ENCODE results near the gene DENND4B.
A peak's percentile ranks its signal among the peaks of the same experiment; 100 is the strongest.

The DENND4B gene

DNA sequence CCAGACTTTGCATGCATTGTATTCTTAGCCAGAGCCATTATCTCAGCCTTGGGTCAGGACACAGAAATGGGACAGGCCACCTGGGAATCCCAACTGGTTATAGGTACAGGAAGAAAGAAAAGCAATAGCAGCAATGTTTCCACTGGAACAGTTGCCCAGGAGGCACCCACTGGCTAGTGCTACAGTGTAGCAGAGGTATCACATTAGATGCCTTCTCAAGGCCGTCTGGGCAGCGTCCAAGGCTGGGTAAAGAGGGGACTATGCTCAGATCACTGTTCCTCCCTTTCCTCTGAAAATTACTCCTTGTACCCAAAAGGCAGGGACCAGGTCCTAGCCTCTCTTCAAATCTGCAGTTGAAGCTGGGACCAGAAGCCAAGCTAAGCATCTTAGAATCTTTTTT is 23.8 kb upstream of the DENND4B start:
- DNase-seq = no peak

DNA sequence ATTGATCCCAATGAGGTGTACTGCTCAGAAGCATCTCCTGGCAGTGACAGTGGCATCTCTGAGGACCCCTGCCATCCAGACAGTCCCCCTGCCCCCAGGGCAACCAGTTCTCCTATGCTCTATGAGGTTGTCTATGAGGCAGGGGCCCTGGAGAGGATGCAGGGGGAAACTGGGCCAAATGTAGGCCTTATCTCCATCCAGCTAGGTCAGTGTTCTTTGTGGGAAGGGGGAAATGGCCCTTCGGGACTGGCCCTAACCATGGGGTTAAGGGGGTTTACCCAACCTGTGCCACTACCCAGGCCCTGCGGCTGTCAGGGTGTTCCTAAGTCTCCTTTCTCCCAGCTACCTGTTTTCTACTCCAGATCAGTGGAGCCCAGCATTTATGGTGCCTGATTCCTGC is 22.5 kb upstream of the DENND4B start:
- no peak for DNase-seq

GRCh38 chr1:153968408-153968807 is 21.9 kb upstream of the DENND4B start:
- peak in 2 of 3 experiments; percentile 44 to 60 for DNase-seq

- DNase-seq = peak in 1 of 3 experiments; percentile 89
Observed at GRCh38 chr1:153968000-153968363, 21.5 kb upstream of the DENND4B start.

DNA sequence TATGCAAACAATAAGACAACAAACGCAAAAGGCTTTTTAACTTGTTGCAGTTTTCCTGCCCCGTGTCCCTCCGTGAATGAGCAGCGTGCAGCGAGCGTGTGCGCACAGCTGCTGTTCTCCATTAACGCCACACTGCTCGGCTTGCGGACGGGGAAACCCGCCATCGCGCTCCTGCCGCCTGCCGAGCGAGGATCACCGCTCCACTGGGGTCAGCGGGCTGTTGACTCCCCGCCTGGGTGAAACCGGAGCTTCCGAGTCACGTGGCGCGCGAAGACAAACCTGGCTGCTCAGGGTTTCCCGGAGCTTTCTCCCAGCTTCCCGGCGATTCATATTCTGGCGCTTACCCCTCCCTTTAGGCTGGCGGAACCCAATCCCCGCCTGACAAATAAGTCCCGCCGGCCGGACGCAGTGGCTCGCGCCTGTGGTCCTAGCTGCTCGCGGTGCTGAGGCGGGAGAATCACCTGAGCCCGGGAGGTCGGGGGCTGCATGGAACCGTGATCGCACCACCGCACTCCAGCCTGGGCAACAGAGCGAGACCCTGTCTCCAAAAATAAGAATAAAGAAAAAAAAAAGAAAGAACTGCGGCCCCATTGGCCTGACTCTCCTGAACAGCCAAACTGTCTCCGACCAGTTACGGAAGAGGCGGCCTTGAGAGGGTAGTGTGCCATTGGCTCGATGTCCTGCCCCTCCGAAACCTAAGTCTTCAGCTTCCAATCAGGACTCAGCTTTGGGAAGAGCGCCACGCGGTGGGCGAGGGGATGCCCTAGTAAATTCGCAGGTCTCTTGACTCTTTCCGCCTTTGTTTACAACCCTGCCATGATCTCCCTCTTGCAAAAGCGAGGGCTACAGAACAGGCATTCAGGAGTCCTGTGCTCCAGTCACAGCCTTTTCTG is 20.8 kb upstream of the DENND4B start, which contains the start of gene CREB3L4:
CREB3L4 (plus strand) TSS at position 796 of the 893 bp plus-strand sequence. CDS start 624 bp downstream, outside the sequence.
- peak; percentile 96 to 100 (median 99) for DNase-seq

- DNase-seq = no peak
Observed at GRCh38 chr1:153963850-153964331, 17.4 kb upstream of the DENND4B start.

DNA sequence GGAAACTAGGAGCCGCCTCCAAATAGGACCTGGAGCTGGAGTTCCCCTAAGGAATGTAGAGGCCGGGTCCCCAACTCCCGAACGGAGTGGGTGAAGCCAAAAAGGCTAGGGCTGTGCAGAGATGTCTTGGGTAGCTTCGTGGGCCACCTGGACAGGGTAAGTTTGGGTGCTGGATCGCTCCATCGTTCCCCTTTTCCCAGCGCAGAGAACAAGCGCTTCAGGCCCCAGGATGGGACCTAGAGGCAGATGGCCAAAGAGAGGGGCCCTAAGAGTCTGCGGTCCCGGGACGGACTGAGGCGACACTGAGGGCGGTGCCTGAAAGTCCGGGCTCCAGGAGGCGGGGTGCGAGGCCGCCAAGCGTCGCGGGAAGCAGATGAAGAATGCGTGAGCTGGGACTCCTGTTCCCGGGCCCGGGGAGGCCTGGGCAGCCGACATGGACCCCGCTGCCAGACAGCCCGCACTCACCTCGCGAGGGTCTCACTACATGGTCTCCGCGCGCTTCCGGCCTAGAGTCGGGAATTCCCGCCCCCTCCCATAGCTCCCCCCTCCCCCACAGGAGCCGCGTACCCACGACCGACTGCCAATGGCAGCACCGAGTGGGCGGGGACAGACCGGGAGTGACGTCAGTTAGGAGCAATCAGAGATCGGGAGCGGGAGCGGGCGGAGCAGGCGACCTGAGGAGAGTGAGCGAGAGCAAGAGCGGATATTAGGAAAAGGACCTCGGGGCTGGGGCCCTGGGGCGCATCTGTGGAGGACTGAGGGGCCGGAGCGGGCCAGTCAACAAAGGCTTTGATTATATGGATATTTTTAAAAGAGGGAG is 16.7 kb upstream of the DENND4B start, which contains the start of gene SLC39A1:
SLC39A1 (minus strand) TSS at position 508 of the 820 bp plus-strand sequence. CDS start 822 bp downstream, outside the sequence.
- peak; percentile 96 to 100 (median 98) for DNase-seq

DNA sequence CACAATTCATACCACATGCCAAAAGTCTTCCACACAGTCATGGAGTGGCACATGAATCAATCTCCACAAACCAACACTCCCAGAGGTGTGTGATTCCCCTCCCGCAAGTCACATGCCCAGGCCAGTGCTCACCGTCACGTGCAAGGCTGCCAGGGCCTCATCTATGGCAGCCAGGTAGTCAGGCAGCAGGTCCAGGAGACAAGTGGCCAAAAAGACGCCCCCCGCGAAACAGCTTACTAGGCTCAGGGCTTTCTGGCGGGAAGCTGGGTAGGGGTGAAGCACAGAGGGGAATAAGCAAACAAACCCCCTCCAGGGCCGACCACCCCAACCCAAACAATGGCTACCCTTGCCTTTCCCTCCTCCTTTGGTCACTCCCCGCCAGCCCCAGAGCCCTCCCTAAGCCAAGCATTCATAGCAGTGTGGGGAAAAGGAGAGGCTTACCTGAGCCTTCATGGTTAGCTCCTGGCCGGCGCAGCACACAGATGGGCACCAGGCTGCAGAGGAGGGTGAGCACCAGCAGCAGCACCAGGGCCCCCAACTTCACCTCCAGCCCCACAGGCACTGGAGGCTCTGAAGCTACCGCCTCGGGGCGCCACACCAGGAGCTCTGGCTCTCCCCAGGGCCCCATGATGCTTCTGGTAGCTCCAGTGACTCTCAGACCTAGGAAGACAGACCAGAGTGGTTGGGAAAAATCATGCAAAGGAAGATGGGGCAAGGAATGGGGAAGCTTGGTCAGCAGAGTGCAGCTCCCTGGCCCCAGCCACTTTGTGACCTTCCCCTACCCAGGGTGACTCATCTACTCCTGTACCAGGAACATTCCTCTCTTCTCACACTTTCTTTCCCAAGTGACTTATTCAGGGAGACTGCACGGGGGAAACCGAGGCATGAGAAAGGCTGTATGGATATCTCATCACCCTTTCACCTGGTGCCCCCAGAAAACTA is 15.8 kb upstream of the DENND4B start:
- DNase-seq = no peak

DNA sequence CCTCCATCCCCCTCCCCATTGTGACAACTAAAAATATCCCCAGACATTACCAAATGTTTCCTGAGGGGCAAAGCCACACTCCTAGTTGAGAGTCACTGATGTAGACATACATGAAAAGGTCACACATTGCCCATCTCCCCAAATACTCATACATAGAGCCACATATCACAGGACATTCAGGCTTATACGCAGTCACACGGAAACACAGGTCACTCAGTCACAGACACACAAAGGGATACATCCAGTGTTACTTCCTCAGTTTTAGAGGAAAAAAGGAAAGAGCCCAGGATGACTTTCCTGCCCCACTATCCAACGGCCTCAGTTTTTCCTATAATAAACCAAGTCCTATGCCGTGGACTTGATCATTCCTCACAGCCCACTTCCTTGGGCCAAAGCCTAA is 14.9 kb upstream of the DENND4B start:
- no peak for DNase-seq

DNA sequence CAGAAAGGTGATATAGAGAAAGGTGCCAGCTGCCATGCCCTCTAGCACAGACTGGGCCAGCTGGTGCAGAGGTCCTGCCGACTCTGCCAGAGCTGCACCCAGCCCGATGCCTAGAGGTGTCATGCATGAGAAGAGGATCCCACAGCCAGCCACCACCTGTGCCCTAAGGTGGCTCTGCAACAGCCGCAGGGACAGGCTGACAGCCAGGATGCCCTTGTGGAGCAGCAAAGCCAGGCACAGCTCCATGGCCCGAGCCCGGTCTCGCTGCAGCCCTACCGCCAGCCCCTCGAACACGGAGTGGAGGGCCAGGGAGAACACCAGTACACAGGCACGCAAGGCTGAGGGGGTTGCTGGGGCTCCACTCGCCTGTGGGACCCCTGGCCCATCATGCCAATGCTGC is 13.7 kb upstream of the DENND4B start:
- DNase-seq = no peak

DNA sequence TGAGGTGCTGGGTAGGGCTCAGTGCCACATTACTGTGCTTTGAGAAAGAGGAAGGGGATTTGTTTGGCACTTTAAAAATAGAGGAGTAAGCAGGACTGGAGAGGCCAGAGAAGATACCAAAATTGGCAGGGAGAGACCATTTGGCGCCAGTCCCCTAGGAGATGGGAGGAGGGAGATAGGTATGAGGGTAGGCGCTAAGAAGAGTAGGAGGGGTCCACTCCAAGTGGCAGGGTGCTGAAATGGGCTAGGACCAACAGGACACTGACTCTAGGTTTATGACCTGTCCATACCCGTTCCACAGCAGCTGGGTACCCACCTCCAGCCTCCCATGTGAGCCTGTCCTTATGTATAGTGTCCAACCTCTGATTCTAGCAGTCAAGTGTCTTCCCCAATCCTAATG is 12.9 kb upstream of the DENND4B start:
- no peak for DNase-seq

DNA sequence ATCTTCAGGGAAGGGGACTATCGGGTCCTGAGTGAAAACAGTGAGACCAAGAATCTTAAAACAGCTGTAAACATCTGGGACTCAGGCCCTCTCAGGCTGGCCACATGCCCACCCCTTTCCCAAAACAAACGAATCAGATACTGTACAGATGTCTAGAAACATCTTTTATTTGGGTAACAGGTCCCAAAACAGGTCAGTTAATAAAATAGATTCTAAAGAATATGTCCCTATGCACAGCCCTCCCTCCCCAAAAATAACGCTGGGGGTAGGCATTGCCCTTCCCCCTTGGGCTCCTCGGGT is 12.4 kb upstream of the DENND4B start:
- DNase-seq = no peak

DNA sequence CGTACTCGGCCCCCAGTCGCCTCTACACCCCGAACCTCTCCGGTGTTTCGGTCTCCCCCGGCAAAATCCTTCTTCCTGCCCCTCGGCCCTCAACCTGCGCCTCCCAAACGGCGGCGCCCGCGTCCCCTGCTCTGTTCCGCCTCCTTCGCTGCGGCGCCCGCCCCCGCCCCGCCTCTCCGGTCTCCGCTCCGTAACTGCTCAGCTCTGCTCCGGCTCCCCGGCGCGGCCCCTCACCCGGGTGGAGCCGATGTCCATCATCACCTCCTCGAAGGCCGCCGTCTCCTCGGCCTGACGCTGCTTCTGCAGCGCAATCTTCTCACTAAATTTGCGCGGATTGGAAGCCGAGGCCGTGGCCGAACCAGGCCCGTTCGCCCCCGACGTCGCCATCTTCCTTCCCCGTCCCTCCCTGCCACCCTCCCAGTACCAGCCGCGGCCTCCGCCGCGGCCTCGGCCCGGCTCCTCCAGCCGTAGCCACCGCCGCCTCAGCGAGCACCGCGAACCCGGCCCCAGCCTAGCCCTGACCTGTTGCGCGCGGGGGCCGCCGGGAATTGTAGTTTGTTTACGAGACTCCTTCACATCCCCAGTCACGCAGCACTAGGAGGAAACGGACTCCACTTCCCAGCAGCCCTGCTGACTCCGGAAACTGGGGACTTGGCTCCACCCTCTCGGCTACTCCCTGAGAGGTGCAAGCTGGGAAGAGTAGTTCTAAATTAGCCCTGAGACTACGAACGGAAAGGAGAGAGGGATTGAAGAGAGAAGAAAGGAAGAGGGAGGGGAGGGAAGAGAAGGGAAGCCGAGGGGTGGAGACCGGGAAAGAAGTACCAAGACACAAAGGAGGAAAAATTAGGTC is 11.8 kb upstream of the DENND4B start, which contains the start of gene CRTC2:
CRTC2 (minus strand) TSS at position 502 of the 850 bp plus-strand sequence; CDS start at position 387, 115 bp downstream.
- DNase-seq = peak; percentile 97 to 100 (median 99)

- DNase-seq = no peak
Observed at GRCh38 chr1:153957744-153958110, 11.2 kb upstream of the DENND4B start.

- no peak for DNase-seq
Observed at GRCh38 chr1:153956997-153957715, 10.6 kb upstream of the DENND4B start.

DNA sequence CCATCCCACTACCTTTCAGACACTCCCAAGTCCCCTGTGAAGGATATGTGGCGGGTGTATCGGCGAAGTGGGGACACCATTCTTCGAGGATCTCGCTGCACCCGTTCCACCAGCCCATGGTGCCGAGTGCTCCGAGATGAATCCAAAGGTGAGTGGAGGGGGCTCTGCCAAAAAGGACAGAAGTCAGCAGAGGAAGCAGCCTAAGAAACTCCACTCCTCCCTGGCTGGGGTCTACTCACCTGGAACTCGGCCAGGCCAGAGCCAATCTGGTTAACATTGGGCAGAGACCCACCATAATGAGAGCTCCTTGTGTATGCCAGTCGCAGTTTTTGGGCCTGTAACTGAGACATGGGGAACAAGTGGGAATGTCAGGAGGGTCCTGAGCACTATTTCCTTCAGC is 8.3 kb upstream of the DENND4B start:
- no peak for DNase-seq

DNA sequence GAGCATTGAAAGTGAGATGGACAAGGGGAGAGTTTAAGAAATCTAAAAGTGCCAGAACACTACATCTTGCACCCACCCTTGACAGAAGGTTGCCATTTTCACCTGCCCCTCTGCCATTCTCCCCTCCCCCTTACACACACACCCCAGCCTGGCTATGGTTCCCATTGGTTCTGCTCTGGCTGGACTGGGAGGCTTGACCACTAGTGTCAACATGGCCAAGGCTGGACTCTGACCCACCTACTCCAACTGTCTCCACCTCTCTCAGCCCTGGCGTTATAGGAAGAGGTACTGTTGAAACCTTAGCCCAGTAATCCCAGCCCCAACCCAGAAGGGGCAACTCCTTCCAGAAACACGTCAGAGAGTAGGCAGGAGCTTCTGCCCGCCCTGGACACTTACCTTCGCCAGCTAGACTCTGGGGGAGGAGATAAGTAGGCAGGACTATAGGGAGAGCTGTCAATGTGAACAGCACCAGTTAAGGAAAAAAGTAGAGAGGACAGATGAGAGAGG is 7.4 kb upstream of the DENND4B start:
- no peak for DNase-seq

DNA sequence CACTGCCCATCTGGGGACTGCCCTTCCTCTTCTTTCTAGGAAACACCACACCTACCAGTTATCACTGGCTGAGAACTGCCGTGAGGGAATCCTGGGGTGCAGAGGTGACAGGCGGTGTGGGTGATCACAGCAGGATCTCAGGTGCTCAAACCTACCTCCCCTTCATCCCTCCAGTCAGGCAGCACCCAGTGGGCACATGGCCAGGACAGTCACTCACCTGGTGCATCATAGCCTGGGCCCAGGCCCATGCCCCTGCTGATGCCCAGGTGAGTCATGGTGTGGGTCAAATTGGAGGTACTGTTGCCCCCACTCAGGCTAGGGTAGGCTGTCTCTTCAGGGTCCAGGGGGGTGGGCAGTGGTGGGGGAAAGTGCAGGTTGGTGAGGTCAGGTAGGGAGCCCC is 5.3 kb upstream of the DENND4B start:
- no peak for DNase-seq

GRCh38 chr1:153951183-153951582 is 4.7 kb upstream of the DENND4B start:
- DNase-seq = no peak

Data from NCI-H1417 (cell line).